HepG2 (cell line): Measurements from ENCODE around the gene SEC61A2. TPM values are rescaled to one million over a fixed set of nuclear protein-coding genes. Genes with fewer than 3 reads are reported as not detected.
A peak's percentile ranks its signal among the peaks of the same experiment; 100 is the strongest.

Experiments
- ARID3A ChIP-seq: IDR thresholded peaks from 2 replicates; pipeline ENCODE4 v1.6.1; 2012; ENCODE audit warnings: low read depth, low read length, improper control_type of control experiment
- ARID5B ChIP-seq: IDR thresholded peaks from 2 replicates; pipeline ENCODE4 v1.4.0; 2020; ENCODE audit warnings: mild to moderate bottlenecking, missing genetic modification reagents
- GFI1 ChIP-seq: sonication (generic); formaldehyde crosslinking; IDR thresholded peaks from 2 replicates; pipeline ENCODE4 v1.5.0; 2020; ENCODE audit warnings: missing genetic modification reagents, mild to moderate bottlenecking, borderline replicate concordance
- KDM6A ChIP-seq: IDR thresholded peaks from 2 replicates; pipeline ENCODE4 v1.6.1; 2016; ENCODE audit warnings: low read depth
- MAFK ChIP-seq, 2 experiments: IDR thresholded peaks in 1 of 2; conservative IDR thresholded peaks in 1 of 2; 2 replicates each; pipeline ENCODE4 v1.6.1; 2011; ENCODE audit warnings: improper control_type of control experiment in 2 of 2, low read length in 2 of 2
- MED1 ChIP-seq: sonication (generic); formaldehyde crosslinking; IDR thresholded peaks from 2 replicates; pipeline ENCODE4 v1.4.0; 2020; ENCODE audit warnings: missing genetic modification reagents
- MIXL1 ChIP-seq: IDR thresholded peaks from 2 replicates; pipeline ENCODE4 v1.6.1; 2016
- NR2F6 ChIP-seq, 2 experiments: IDR thresholded peaks; 2 replicates each; pipeline ENCODE4 v1.6.1; 2016; ENCODE audit warnings: antibody characterized with exemption in 1 of 2, mild to moderate bottlenecking in 1 of 2
- SMAD3 ChIP-seq: sonication (generic); formaldehyde crosslinking; IDR thresholded peaks from 2 replicates; pipeline ENCODE4 v1.4.0; 2020; ENCODE audit warnings: missing genetic modification reagents
- SOX13 ChIP-seq, 3 experiments: fragments of 450-650 bp in 1 of 3; sonication (generic) in 1 of 3; formaldehyde crosslinking in 1 of 3; IDR thresholded peaks in 2 of 3; conservative IDR thresholded peaks in 1 of 3; 2 replicates each; pipeline versions ENCODE4 v1.5.0 to v1.6.1; 2016 to 2020; ENCODE audit warnings: antibody characterized with exemption in 1 of 3, mild to moderate bottlenecking in 1 of 3, missing compliant biosample characterization in 1 of 3, missing genetic modification reagents in 1 of 3, moderate library complexity in 1 of 3
- ZBED4 ChIP-seq: sonication (generic); formaldehyde crosslinking; IDR thresholded peaks from 2 replicates; pipeline ENCODE4 v1.4.0; 2020; ENCODE audit warnings: missing genetic modification reagents, borderline replicate concordance
- ZBTB10 ChIP-seq: sonication (generic); formaldehyde crosslinking; IDR thresholded peaks from 2 replicates; pipeline ENCODE4 v1.4.0; 2020; ENCODE audit warnings: missing genetic modification reagents, borderline replicate concordance
- ZNF101 ChIP-seq: sonication (generic); formaldehyde crosslinking; IDR thresholded peaks from 2 replicates; pipeline ENCODE4 v1.4.0; 2020; ENCODE audit warnings: mild to moderate bottlenecking, low read depth, missing genetic modification reagents, borderline replicate concordance
- polyA plus RNA-seq, 8 experiments: library from polyadenylated mRNA; depleted of rRNA in 3 of 8; stranded (reverse) in 7 of 8; unstranded in 1 of 8; fragments of >200 nt; fragmentation: Illumina TruSeq in 4 of 8; extraction: Trizol in 4 of 8; gene quantifications; 2 replicates each; pipeline versions ENCODE4 v1.2.1 to v1.2.3, GENCODE V29; 2011 to 2016; ENCODE audit warnings: low read depth in 4 of 8, missing spikeins in 1 of 8, mixed read lengths in 1 of 8; ENCODE audit not compliant: insufficient read depth in 1 of 8
- total RNA-seq, 5 experiments: library from RNA; depleted of rRNA; stranded (reverse); fragments of >200 nt; fragmentation: Illumina TruSeq; extraction: Trizol; gene quantifications; 2 replicates each; pipeline ENCODE4 v1.2.3, GENCODE V29; 2016; ENCODE audit warnings: low read depth in 1 of 5

The SEC61A2 gene
- total and polyA plus RNA-seq, 2 of the 13 experiments (the other 11 are each of a cell fraction or from before 2014, with no cell fraction given), result 5.5 to 7.4 TPM

- TF ChIP-seq MED1 (CRISPR knock-in tag) (peak; percentile 39), NR2F6 (IDR thresholded peaks at IDR 0.05) (0 out of 2 replicates have a peak, but pooled peaks have one; percentile 15), NR2F6 (CRISPR knock-in tag; IDR thresholded peaks at IDR 0.05) (no peak), GFI1 (CRISPR knock-in tag) (0 out of 2 replicates have a peak, but pooled peaks have one; percentile 20), MIXL1 (peak; percentile 28; the same call in 1 of the 2 replicates), ARID3A (peak; percentile 64), MAFK (conservative IDR thresholded peaks at IDR 0.05 in 1 of 2, IDR thresholded peaks at IDR 0.05 in 1 of 2; ENCODE audit: low read length in 2 of 2) (0 out of 4 replicates have a peak, but pooled peaks of 1 of the 2 experiments have one; percentile 1), SMAD3 (CRISPR knock-in tag) (peak; percentile 54; the same call in 1 of the 2 replicates), ZBTB10 (CRISPR knock-in tag) (no peak), SOX13 (IDR thresholded peaks at IDR 0.05) (no peak), SOX13 (CRISPR knock-in tag; conservative IDR thresholded peaks at IDR 0.05 in 1 of 2, IDR thresholded peaks at IDR 0.05 in 1 of 2) (peak in 1 of 2 experiments; percentile 19; a peak in 1 of 4 replicates), ZBED4 (CRISPR knock-in tag) (peak; percentile 57; the same call in 1 of the 2 replicates), ARID5B (peak; percentile 49; the same call in 1 of the 2 replicates), KDM6A (CRISPR knock-in tag) (0 out of 2 replicates have a peak, but pooled peaks have one; percentile 58), ZNF101 (CRISPR knock-in tag) (no peak)
Measured at GRCh38 chr10:12156367-12157123, 27.1 kb downstream of the SEC61A2 start (continued).
